ENCODE results near the gene TCEAL9.

TCEAL9 gene

DNA sequence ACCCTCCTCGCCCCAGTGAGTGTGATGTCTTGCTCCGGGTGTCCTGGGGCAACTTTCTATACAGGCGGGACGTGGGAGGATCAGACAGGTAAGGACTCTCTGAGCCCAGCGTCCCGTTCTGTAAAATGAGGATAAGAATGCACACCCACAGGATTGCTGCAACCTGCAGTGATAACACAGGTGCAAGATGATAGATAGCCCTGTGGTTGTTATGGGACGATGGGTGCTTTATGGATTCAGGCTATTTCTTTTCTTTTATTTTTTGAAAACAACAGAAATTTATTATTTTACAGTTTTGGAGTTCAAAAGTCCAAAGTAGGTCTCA is 48.7 kb downstream of the TCEAL9 start:
- DNase-seq (ENCODE audit: low spot score), result no peak
- no peak for TF ChIP-seq CTCF (IDR thresholded peaks at IDR 0.05; ENCODE audit: extremely low read depth, insufficient read depth, missing control alignments)
- in situ Hi-C loops (cut with MboI; ENCODE audit: low pct_unique_long_range_greater_than_20kb, low sequenced_read_pairs, unreplicated experiment), result no loop called here

GRCh38 chrX:103406256-103406655 is 50.0 kb downstream of the TCEAL9 start:
- in situ Hi-C loops (cut with MboI; ENCODE audit: low pct_unique_long_range_greater_than_20kb, low sequenced_read_pairs, unreplicated experiment), result no loop called here
- TF ChIP-seq CTCF (IDR thresholded peaks at IDR 0.05; ENCODE audit: extremely low read depth, insufficient read depth, missing control alignments), result no peak
- DNase-seq (ENCODE audit: low spot score), result no peak

DNA sequence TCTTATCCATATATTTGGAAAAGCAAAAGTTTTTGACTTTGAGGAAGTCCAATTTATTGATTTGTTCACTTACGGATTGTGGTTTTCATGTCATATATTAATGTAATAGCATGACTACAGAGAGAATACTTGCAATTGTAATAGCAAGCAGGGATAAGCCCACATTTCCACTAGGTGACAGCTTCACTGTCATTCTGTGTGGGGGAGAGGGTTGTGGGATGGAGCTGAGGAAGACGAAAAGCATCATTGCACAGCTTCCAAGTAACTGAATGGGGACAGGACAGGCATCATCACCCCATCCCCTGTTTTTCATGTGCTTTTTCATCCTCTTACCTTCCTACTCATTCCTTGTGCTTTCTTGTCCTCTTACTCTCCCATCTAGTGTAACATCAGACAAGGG is 51.5 kb downstream of the TCEAL9 start:
- in situ Hi-C loops (cut with MboI; ENCODE audit: low pct_unique_long_range_greater_than_20kb, low sequenced_read_pairs, unreplicated experiment), result no loop called here
- TF ChIP-seq CTCF (IDR thresholded peaks at IDR 0.05; ENCODE audit: extremely low read depth, insufficient read depth, missing control alignments), result no peak
- no peak for DNase-seq (ENCODE audit: low spot score)

All from GM13977 (cell line).